HL-60/S4 treated with retinoic acid at 250 ng/mL for 4 days and 3 days (cell line): ENCODE measurements around the gene SMIM1.
"Not testable (repeated sequence)": the region's sequence is repeated elsewhere in the genome, so short reads cannot be mapped to it uniquely, and the experiment has no call there.

Experiments used
- in situ Hi-C: fragments of 300-500 bp; cut with MboI; formaldehyde crosslinking; loops from 2 replicates; pipeline ENCODE4 v1.7.0; 2022; ENCODE audit warnings: low sequenced_read_pairs

Gene SMIM1

GRCh38 chr1:3772715-3773571 lies at the start of gene SMIM1:
Gene SMIM1 (plus strand): TSS chr1:3772749. CDS start chr1:3775374, 2,625 bp downstream.
- in situ Hi-C loops = no loop called here

GRCh38 chr1:3722846-3723245 lies 49.7 kb upstream of the SMIM1 start:
- in situ Hi-C loops = no loop called here

- in situ Hi-C loops = not testable (repeated sequence)
Measured at GRCh38 chr1:3724416-3725030, 48.0 kb upstream of the SMIM1 start.

- in situ Hi-C loops = no loop called here
Measured at GRCh38 chr1:3725366-3725765, 47.2 kb upstream of the SMIM1 start.

- in situ Hi-C loops = no loop called here
Measured at GRCh38 chr1:3727042-3727824, 45.3 kb upstream of the SMIM1 start.

GRCh38 chr1:3727825-3728776 lies 44.4 kb upstream of the SMIM1 start:
- in situ Hi-C loops = no loop called here

GRCh38 chr1:3729594-3730542 lies 42.7 kb upstream of the SMIM1 start:
- in situ Hi-C loops = no loop called here

GRCh38 chr1:3730543-3731247 lies 41.9 kb upstream of the SMIM1 start:
- in situ Hi-C loops = no loop called here

GRCh38 chr1:3731583-3732433 lies 40.7 kb upstream of the SMIM1 start:
- in situ Hi-C loops = no loop called here

- in situ Hi-C loops = no loop called here
Measured at GRCh38 chr1:3732434-3733093, 40.0 kb upstream of the SMIM1 start.

GRCh38 chr1:3733094-3733882 lies 39.3 kb upstream of the SMIM1 start:
- in situ Hi-C loops = no loop called here

GRCh38 chr1:3733883-3734589 lies 38.5 kb upstream of the SMIM1 start:
- in situ Hi-C loops = no loop called here

- in situ Hi-C loops = no loop called here
Measured at GRCh38 chr1:3734602-3735001, 37.9 kb upstream of the SMIM1 start.

- in situ Hi-C loops = no loop called here
Measured at GRCh38 chr1:3735027-3735681, 37.4 kb upstream of the SMIM1 start.

- in situ Hi-C loops = no loop called here
Measured at GRCh38 chr1:3735688-3736087, 36.9 kb upstream of the SMIM1 start.
